Activated CD8-positive, alpha-beta memory T cell treated with anti-CD3 and anti-CD28 coated beads, Interleukin-2, amount 50 U/mL, for 1 hour (primary cell): Measurements from ENCODE around the gene TMUB2.

Experiments used
- DNase-seq: peaks from one replicate; pipeline ENCODE4 v3.0.0-alpha.2; 2020; ENCODE audit errors: extremely low read depth

TMUB2 gene

GRCh38 chr17:44202756-44203155, 16.0 kb downstream of the TMUB2 start:
- DNase-seq = no peak

GRCh38 chr17:44203731-44204440, 17.1 kb downstream of the TMUB2 start:
- DNase-seq = no peak

GRCh38 chr17:44204441-44204882, 17.7 kb downstream of the TMUB2 start:
- DNase-seq = no peak

- DNase-seq = no peak
Observed at GRCh38 chr17:44205962-44206824, 19.4 kb downstream of the TMUB2 start.

- no peak for DNase-seq
Observed at GRCh38 chr17:44206825-44207155, 20.0 kb downstream of the TMUB2 start.

- no peak for DNase-seq
Observed at GRCh38 chr17:44207319-44207718, 20.5 kb downstream of the TMUB2 start.

- DNase-seq = no peak
Observed at GRCh38 chr17:44207743-44208142, 21.0 kb downstream of the TMUB2 start.

GRCh38 chr17:44209786-44210341, 23.1 kb downstream of the TMUB2 start:
- no peak for DNase-seq

GRCh38 chr17:44210342-44211192, 23.8 kb downstream of the TMUB2 start:
- DNase-seq = no peak

- DNase-seq = no peak
Observed at GRCh38 chr17:44211281-44212265, 24.8 kb downstream of the TMUB2 start.

- DNase-seq = no peak
Observed at GRCh38 chr17:44212507-44213402, 26.0 kb downstream of the TMUB2 start.

GRCh38 chr17:44213403-44214229, 26.8 kb downstream of the TMUB2 start:
- DNase-seq = no peak

- no peak for DNase-seq
Observed at GRCh38 chr17:44214230-44214494, 27.4 kb downstream of the TMUB2 start.

- DNase-seq = no peak
Observed at GRCh38 chr17:44214896-44215295, 28.1 kb downstream of the TMUB2 start.

- no peak for DNase-seq
Observed at GRCh38 chr17:44216173-44216572, 29.4 kb downstream of the TMUB2 start.

- DNase-seq = no peak
Observed at GRCh38 chr17:44216694-44217093, 29.9 kb downstream of the TMUB2 start.

GRCh38 chr17:44217738-44218343, 31.1 kb downstream of the TMUB2 start:
- no peak for DNase-seq

- DNase-seq = no peak
Observed at GRCh38 chr17:44218344-44219107, 31.8 kb downstream of the TMUB2 start.
